H1 (cell line): Measurements from ENCODE around the gene CHCHD3. TPM values are rescaled to one million over a fixed set of nuclear protein-coding genes. Genes with fewer than 3 reads are reported as not detected.

Experiments
- CTCF ChIA-PET: fragments of 300-600 bp; sonication (Branson Sonifier 250); formaldehyde crosslinking; loops from one replicate; lab custom pipeline; 2021; ENCODE audit not compliant: partially characterized antibody; lab: Charles Lee
- POLR2A ChIA-PET: fragments of 300-600 bp; sonication (Branson Sonifier 250); formaldehyde crosslinking; loops from one replicate; lab custom pipeline; 2021; ENCODE audit warnings: inconsistent platforms; ENCODE audit not compliant: partially characterized antibody; lab: Charles Lee
- DNase-seq, 2 experiments: peaks; one replicate each; pipeline versions ENCODE4 v3.0.0 to v3.0.0-alpha.2; 2010 to 2022; ENCODE audit warnings: low spot score in 2 of 2, low read depth in 1 of 2, mixed read lengths in 1 of 2
- FAIRE-seq: peaks from 2 replicates; lab custom pipeline; 2011; peaks lifted over from hg19 to GRCh38; lab: Jason Lieb, UNC
- H2AFZ ChIP-seq: 2 replicates; pipeline ENCODE4 v1.8.1; 2012; ENCODE audit warnings: low read length, inconsistent platforms
- H2AK5ac ChIP-seq: 2 replicates; pipeline ENCODE4 v1.6.1; 2013; ENCODE audit warnings: low read depth, low read length
- H2BK120ac ChIP-seq: replicated peaks from 2 replicates; pipeline ENCODE3; 2013; ENCODE audit warnings: low read depth, low read length, inconsistent platforms
- H2BK12ac ChIP-seq: 2 replicates; pipeline ENCODE4 v1.6.1; 2013; ENCODE audit warnings: low read depth, low read length
- H2BK15ac ChIP-seq: 2 replicates; pipeline ENCODE4 v1.6.1; 2013; ENCODE audit warnings: low read length
- H2BK20ac ChIP-seq: 2 replicates; pipeline ENCODE4 v1.6.1; 2013; ENCODE audit warnings: low read length
- H2BK5ac ChIP-seq: 2 replicates; pipeline ENCODE4 v1.6.1; 2013; ENCODE audit warnings: low read depth, low read length
- H3K14ac ChIP-seq: 2 replicates; pipeline ENCODE4 v1.6.1; 2013; ENCODE audit warnings: inconsistent platforms; ENCODE audit not compliant: insufficient read length
- H3K18ac ChIP-seq: 2 replicates; pipeline ENCODE4 v1.6.1; 2013; ENCODE audit warnings: low read length; ENCODE audit errors: extremely low read depth
- H3K23ac ChIP-seq: 2 replicates; pipeline ENCODE4 v1.6.1; 2013; ENCODE audit warnings: inconsistent platforms; ENCODE audit not compliant: insufficient read length
- H3K23me2 ChIP-seq: 2 replicates; pipeline ENCODE4 v1.6.1; 2013; ENCODE audit warnings: low read depth, low read length
- H3K27ac ChIP-seq: 2 replicates; pipeline ENCODE4 v1.6.1; 2011; ENCODE audit warnings: low read depth, low read length, inconsistent platforms
- H3K27me3 ChIP-seq, 4 experiments: replicated peaks in 1 of 4; 1 replicate in 1 of 4; 2 replicates in 3 of 4; pipeline versions ENCODE4 v1.6.1 to v1.8.1; 2011 to 2013; ENCODE audit warnings: low read length in 3 of 4, mild to moderate bottlenecking in 3 of 4, inconsistent platforms in 2 of 4, mixed read lengths in 2 of 4, moderate library complexity in 1 of 4; ENCODE audit not compliant: control insufficient read depth in 3 of 4, insufficient read depth in 3 of 4; ENCODE audit errors: extremely low read depth in 1 of 4
- H3K36me3 ChIP-seq, 4 experiments: 2 replicates each; pipeline versions ENCODE4 v1.6.1 to v1.8.1; 2011 to 2013; ENCODE audit warnings: mild to moderate bottlenecking in 4 of 4, low read length in 3 of 4, moderate library complexity in 2 of 4, control low read depth in 1 of 4, inconsistent platforms in 1 of 4; ENCODE audit not compliant: insufficient read depth in 4 of 4, control insufficient read depth in 2 of 4
- H3K4ac ChIP-seq: replicated peaks from 2 replicates; pipeline ENCODE3; 2013; ENCODE audit warnings: low read length, low read depth, mixed read lengths, inconsistent platforms; ENCODE audit not compliant: insufficient read length
- H3K4me1 ChIP-seq, 4 experiments: replicated peaks in 1 of 4; 1 replicate in 1 of 4; 2 replicates in 3 of 4; pipeline versions ENCODE4 v1.6.1 to v1.8.1; 2011 to 2013; ENCODE audit warnings: low read length in 3 of 4, inconsistent platforms in 2 of 4, mixed read lengths in 1 of 4; ENCODE audit not compliant: insufficient read depth in 4 of 4, control insufficient read depth in 3 of 4
- H3K4me2 ChIP-seq, 2 experiments: 2 replicates each; pipeline versions ENCODE4 v1.6.1 to v1.8.1; 2011 to 2013; ENCODE audit warnings: low read depth in 2 of 2, low read length in 2 of 2, control low read depth in 1 of 2, inconsistent platforms in 1 of 2, mild to moderate bottlenecking in 1 of 2; ENCODE audit not compliant: insufficient read depth in 1 of 2
- H3K4me3 ChIP-seq, 4 experiments: fragments of 200-600, 300-600 bp in 1 of 4; sonication (generic), shearing (Covaris generic), sonication (Bioruptor Twin) in 1 of 4; 2 replicates each; pipeline versions ENCODE4 v1.5.1 to v1.8.1; 2011 to 2016; ENCODE audit warnings: low read length in 4 of 4, low read depth in 3 of 4, control low read depth in 2 of 4, inconsistent platforms in 2 of 4, mild to moderate bottlenecking in 2 of 4, mixed read lengths in 1 of 4, moderate library complexity in 1 of 4; ENCODE audit not compliant: insufficient read depth in 2 of 4; ENCODE audit errors: extremely low read depth in 1 of 4
- H3K56ac ChIP-seq: replicated peaks from 2 replicates; pipeline ENCODE3; 2013; ENCODE audit warnings: low read depth, mild to moderate bottlenecking, mixed read lengths, low read length, inconsistent platforms; ENCODE audit not compliant: insufficient read length
- H3K79me1 ChIP-seq: 2 replicates; pipeline ENCODE4 v1.6.1; 2013; ENCODE audit warnings: low read depth, low read length, control low read depth
- H3K79me2 ChIP-seq, 2 experiments: 2 replicates each; pipeline versions ENCODE4 v1.6.1 to v1.8.1; 2012 to 2013; ENCODE audit warnings: low read length in 2 of 2, mild to moderate bottlenecking in 2 of 2, inconsistent platforms in 1 of 2; ENCODE audit not compliant: insufficient read depth in 2 of 2, control insufficient read depth in 1 of 2
- H3K9ac ChIP-seq, 4 experiments: replicated peaks in 1 of 4; 1 replicate in 1 of 4; 2 replicates in 3 of 4; pipeline versions ENCODE4 v1.6.1 to v1.8.1; 2011 to 2013; ENCODE audit warnings: low read depth in 3 of 4, low read length in 3 of 4, control low read depth in 2 of 4, mild to moderate bottlenecking in 2 of 4, moderate library complexity in 2 of 4, inconsistent platforms in 1 of 4; ENCODE audit errors: extremely low read depth in 1 of 4
- H3K9me3 ChIP-seq, 2 experiments: 2 replicates each; pipeline versions ENCODE4 v1.6.1 to v1.8.1; 2012 to 2013; ENCODE audit warnings: mild to moderate bottlenecking in 2 of 2, moderate library complexity in 2 of 2, control low read depth in 1 of 2, inconsistent platforms in 1 of 2, low read depth in 1 of 2, low read length in 1 of 2, mixed read lengths in 1 of 2; ENCODE audit not compliant: insufficient read depth in 2 of 2
- H4K20me1 ChIP-seq, 2 experiments: replicated peaks in 1 of 2; 2 replicates each; pipeline versions ENCODE3 to v1.8.1; 2011 to 2013; ENCODE audit warnings: inconsistent platforms in 2 of 2, low read length in 2 of 2, mild to moderate bottlenecking in 1 of 2; ENCODE audit not compliant: insufficient read depth in 2 of 2, control insufficient read depth in 1 of 2
- H4K5ac ChIP-seq: 2 replicates; pipeline ENCODE4 v1.6.1; 2013; ENCODE audit warnings: low read length, low read depth, mixed read lengths, inconsistent platforms; ENCODE audit not compliant: insufficient read length
- H4K8ac ChIP-seq: 2 replicates; pipeline ENCODE4 v1.8.0; 2013; ENCODE audit warnings: mild to moderate bottlenecking, moderate library complexity, low read length, inconsistent platforms; ENCODE audit not compliant: insufficient read depth; ENCODE audit errors: extremely low read depth
- H4K91ac ChIP-seq: replicated peaks from 2 replicates; pipeline ENCODE3; 2013; ENCODE audit warnings: low read length, mixed read lengths, inconsistent platforms; ENCODE audit not compliant: insufficient read length
- ATF2 ChIP-seq: IDR thresholded peaks from 2 replicates; pipeline ENCODE4 v1.6.1; 2012; ENCODE audit warnings: low read length, inconsistent platforms
- BCL11A ChIP-seq, 2 experiments: IDR thresholded peaks; one replicate each; pipeline ENCODE4 v1.6.1; 2011; ENCODE audit warnings: low read depth in 2 of 2, low read length in 2 of 2, mild to moderate bottlenecking in 2 of 2
- CBX8 ChIP-seq: fragments of 300-800, 300-1000 bp; sonication (generic); IDR thresholded peaks from 2 replicates; pipeline ENCODE4 v1.7.1; 2016; ENCODE audit warnings: low read depth, low read length, borderline replicate concordance
- CHD1 ChIP-seq: IDR thresholded peaks from 2 replicates; pipeline ENCODE4 v1.6.1; 2012; ENCODE audit warnings: low read depth, low read length, improper control_type of control experiment
- CTBP2 ChIP-seq: IDR thresholded peaks from 2 replicates; pipeline ENCODE4 v1.7.0; 2011; ENCODE audit warnings: borderline replicate concordance, mild to moderate bottlenecking, moderate library complexity, mixed read lengths, low read length; ENCODE audit not compliant: insufficient read depth, insufficient read length
- EP300 ChIP-seq, 2 experiments: IDR thresholded peaks; 1 replicate in 1 of 2; 2 replicates in 1 of 2; pipeline ENCODE4 v1.6.1; 2011 to 2012; ENCODE audit warnings: low read depth in 2 of 2, low read length in 2 of 2, mild to moderate bottlenecking in 2 of 2, borderline replicate concordance in 1 of 2, inconsistent platforms in 1 of 2, moderate library complexity in 1 of 2
- GTF2F1 ChIP-seq: IDR thresholded peaks from 2 replicates; pipeline ENCODE4 v1.6.1; 2012; ENCODE audit warnings: low read depth, low read length, improper control_type of control experiment, borderline replicate concordance
- KDM4A ChIP-seq: IDR thresholded peaks from one replicate; pipeline ENCODE4 v1.7.1; 2012; ENCODE audit warnings: low read depth, mild to moderate bottlenecking, moderate library complexity, low read length, inconsistent platforms; ENCODE audit not compliant: severe bottlenecking
- POU5F1 ChIP-seq: IDR thresholded peaks from 2 replicates; pipeline ENCODE4 v1.6.1; 2011; ENCODE audit warnings: low read depth, mild to moderate bottlenecking, low read length, moderate library complexity
- SIX5 ChIP-seq: IDR thresholded peaks from 2 replicates; pipeline ENCODE4 v1.6.1; 2011; ENCODE audit warnings: mild to moderate bottlenecking, low read depth, low read length
- SRF ChIP-seq: IDR thresholded peaks from 2 replicates; pipeline ENCODE4 v1.6.1; 2011; ENCODE audit warnings: mild to moderate bottlenecking, low read depth, low read length, moderate library complexity
- TCF12 ChIP-seq: IDR thresholded peaks from 2 replicates; pipeline ENCODE4 v1.6.1; 2011; ENCODE audit warnings: low read depth, mild to moderate bottlenecking, low read length
- TEAD4 ChIP-seq: IDR thresholded peaks from 2 replicates; pipeline ENCODE4 v1.6.1; 2012; ENCODE audit warnings: low read depth, low read length, inconsistent platforms, mixed read lengths
- WGBS, 2 experiments: shearing (Covaris generic) in 1 of 2; methylation state at CpG; one replicate each; pipeline versions ENCODE4 v1.1.6 to v1.1.7; 2013 to 2015; ENCODE audit warnings: low lambda C conversion rate in 2 of 2, mixed read lengths in 2 of 2, inconsistent platforms in 1 of 2, low coverage in 1 of 2, missing lambda C conversion rate in 1 of 2; ENCODE audit not compliant: insufficient replicate concordance in 2 of 2, insufficient coverage in 1 of 2, insufficient read length in 1 of 2; ENCODE audit errors: extremely low coverage in 1 of 2, missing lambda C conversion rate in 1 of 2; 5-methylcytosine and 5-hydroxymethylcytosine counted together
- polyA plus RNA-seq, 7 experiments: library from polyadenylated mRNA; depleted of rRNA in 3 of 7; stranded (reverse) in 5 of 7; unstranded in 2 of 7; fragments of >200 nt in 5 of 7; fragments of 200-250 nt in 2 of 7; gene quantifications; 1 replicate in 5 of 7; 2 replicates in 1 of 7; 4 replicates in 1 of 7; pipeline versions ENCODE4 v1.2.1 to v1.2.3, GENCODE V29; 2011 to 2013; ENCODE audit warnings: missing spikeins in 2 of 7, mixed read lengths in 2 of 7
- total RNA-seq: library from RNA; stranded (reverse); fragmentation: NEBNext Ultra II Directional; extraction: Animal tissue kit (Norgen Biotek cat#: 25700); gene quantifications from 2 replicates; pipeline ENCODE4 v1.2.1, GENCODE V29; 2021

CHCHD3 gene
- total and polyA plus RNA-seq, 2 of the 8 experiments (the other 6 are each of a cell fraction or from before 2014, with no cell fraction given), result 42.9 to 137 TPM

GRCh38 chr7:132757783-132758182 is 324.1 kb downstream of the CHCHD3 start:
- no peak overlapping the region for H4K5ac ChIP-seq
- H3K56ac ChIP-seq, result no peak overlapping the region
- no peak overlapping the region for H2AFZ ChIP-seq
- peaks cover 0 to 1% (median 0%) of the 10 kb centered on the region in 4 experiments; a peak in 2 of 7 replicates for H3K4me1 ChIP-seq
- no peak overlapping the region for H2BK20ac ChIP-seq
- H2BK15ac ChIP-seq, result no peak overlapping the region
- no peaks in the 10 kb centered on the region for H3K27me3 ChIP-seq
- no peak overlapping the region for H3K27ac ChIP-seq
- no peak overlapping the region for H3K4ac ChIP-seq
- H3K36me3 ChIP-seq, result no peaks in the 10 kb centered on the region
- no peaks in the 10 kb centered on the region; the same call in 1 of the 2 replicates for H3K79me1 ChIP-seq
- no peaks in the 10 kb centered on the region for H3K9me3 ChIP-seq
- no peak overlapping the region for H3K9ac ChIP-seq
- no peak overlapping the region for H3K4me2 ChIP-seq
- no peak overlapping the region for H2AK5ac ChIP-seq
- no peaks in the 10 kb centered on the region for H3K23me2 ChIP-seq
- no peaks in the 10 kb centered on the region for H4K20me1 ChIP-seq
- DNase-seq, result no peak
- ChIA-PET POLR2A (no interaction called here), CTCF (no interaction called here)
- H3K23ac ChIP-seq, result no peak overlapping the region
- no peak for FAIRE-seq
- no peak overlapping the region for H2BK5ac ChIP-seq
- no peak overlapping the region for H3K14ac ChIP-seq
- H3K4me3 ChIP-seq, result no peak overlapping the region
- no peak overlapping the region for H2BK12ac ChIP-seq
- H3K79me2 ChIP-seq, result no peaks in the 10 kb centered on the region
- no peak overlapping the region for H3K18ac ChIP-seq
- H4K91ac ChIP-seq, result no peak overlapping the region
- 74% methylated on average over 3 of the region's 3 CpGs; no CpG with 5 or more reads in 1 of the 2 experiments for WGBS, 2 experiments
- H2BK120ac ChIP-seq, result no peak overlapping the region
- no peak overlapping the region for H4K8ac ChIP-seq
- TF ChIP-seq EP300 (IDR thresholded peaks at IDR 0.05; ENCODE audit: borderline replicate concordance in 1 of 2, low read depth in 2 of 2, low read length in 2 of 2) (no peak), CBX8 (no peak), CTBP2 (no peak), TEAD4 (no peak), BCL11A (IDR thresholded peaks at IDR 0.05; ENCODE audit: low read depth in 2 of 2, low read length in 2 of 2) (no peak), GTF2F1 (no peak), POU5F1 (no peak), KDM4A (no peak), SRF (no peak), ATF2 (no peak), SIX5 (no peak), CHD1 (no peak), TCF12 (no peak)
